GM12892 (cell line): ENCODE measurements around the gene CCDC167.
A peak's percentile ranks its signal among the peaks of the same experiment; 100 is the strongest.

Experiments
- DNase-seq: peaks from one replicate; pipeline ENCODE4 v3.0.0; 2011; ENCODE audit not compliant: insufficient read length
- FAIRE-seq: peaks from 2 replicates; lab custom pipeline; 2011; peaks lifted over from hg19 to GRCh38; lab: Jason Lieb, UNC
- POLR2A ChIP-seq: IDR thresholded peaks from 2 replicates; pipeline ENCODE4 v1.6.1; 2011; ENCODE audit warnings: low read depth, low read length, control low read depth
- POLR2AphosphoS5 ChIP-seq: IDR thresholded peaks from 2 replicates; pipeline ENCODE4 v1.6.1; 2011; ENCODE audit warnings: low read depth, low read length, control low read depth
- TAF1 ChIP-seq: IDR thresholded peaks from 2 replicates; pipeline ENCODE4 v1.6.1; 2011; ENCODE audit warnings: low read depth, mild to moderate bottlenecking, control low read depth, low read length, borderline replicate concordance

The CCDC167 gene

DNA sequence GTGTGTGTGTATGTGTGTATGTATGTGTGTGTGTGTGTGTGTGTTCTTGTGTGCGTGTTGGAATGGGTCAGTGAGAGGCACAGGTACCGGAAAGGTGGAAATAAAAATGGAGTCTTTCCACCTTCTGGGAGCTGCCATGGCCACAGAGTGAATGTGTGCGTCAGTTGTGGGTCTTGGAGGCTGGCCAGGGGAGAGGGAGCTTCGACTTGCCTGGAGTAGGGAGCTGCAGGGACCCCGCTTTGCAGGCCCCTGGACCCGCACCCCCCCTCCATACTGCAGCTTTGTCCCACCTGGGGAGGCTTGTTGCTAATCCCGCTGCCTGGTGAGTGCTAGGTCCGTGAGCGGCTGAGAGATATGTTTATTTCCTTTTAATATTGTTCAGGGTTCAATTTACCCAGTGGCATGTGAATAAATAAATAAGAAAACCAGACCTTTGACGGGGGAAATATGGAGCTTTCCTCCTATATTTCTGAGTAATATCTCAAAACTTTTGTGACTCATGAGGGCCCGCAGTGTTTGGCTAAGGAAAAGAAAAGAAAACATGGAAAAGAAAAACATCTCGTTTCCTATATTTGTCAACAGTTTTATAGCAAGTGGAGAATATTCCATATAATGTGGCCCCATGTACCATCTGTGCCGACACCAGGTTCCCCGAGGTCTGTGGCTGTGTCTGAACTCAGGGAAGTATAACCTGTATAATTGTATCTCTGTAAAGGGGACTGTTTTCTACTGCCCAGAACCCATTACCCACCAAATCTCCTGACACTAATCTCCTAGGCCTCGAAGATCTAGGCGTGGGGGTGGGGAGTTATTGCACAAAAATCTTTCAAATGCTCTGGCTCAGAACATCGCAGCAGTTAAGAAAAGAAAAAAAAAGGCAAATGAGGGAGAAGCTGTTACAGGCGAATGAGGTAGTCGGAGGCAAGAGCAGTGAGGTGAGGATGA, 24.6 kb upstream of the CCDC167 start:
- DNase-seq (no peak), FAIRE-seq (no peak)
- no peak for TF ChIP-seq TAF1
- TF ChIP-seq POLR2AphosphoS5, result no peak
- no peak for TF ChIP-seq POLR2A

DNA sequence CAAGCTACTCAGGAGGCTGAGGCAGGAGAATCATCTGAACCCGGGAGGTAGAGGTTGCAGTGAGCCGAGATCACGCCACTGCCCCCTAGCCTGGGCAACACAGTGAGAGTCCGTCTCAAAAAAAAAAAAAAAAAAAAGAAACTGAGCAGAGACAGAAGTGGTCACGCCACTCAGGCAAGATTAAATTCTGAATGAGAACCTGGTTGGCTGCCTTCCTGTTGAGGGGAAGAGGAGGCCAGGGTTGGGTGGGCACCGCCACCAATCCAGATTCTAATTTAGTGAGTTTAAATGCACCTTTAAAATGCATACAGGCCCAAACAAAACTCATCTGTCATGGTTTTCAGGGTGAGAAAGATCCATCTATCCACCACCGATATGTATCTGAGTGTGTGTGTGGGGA, 23.7 kb upstream of the CCDC167 start:
- no peak for TF ChIP-seq POLR2A
- TF ChIP-seq POLR2AphosphoS5, result no peak
- no peak for TF ChIP-seq TAF1
- FAIRE-seq, result no peak
- no peak for DNase-seq

DNA sequence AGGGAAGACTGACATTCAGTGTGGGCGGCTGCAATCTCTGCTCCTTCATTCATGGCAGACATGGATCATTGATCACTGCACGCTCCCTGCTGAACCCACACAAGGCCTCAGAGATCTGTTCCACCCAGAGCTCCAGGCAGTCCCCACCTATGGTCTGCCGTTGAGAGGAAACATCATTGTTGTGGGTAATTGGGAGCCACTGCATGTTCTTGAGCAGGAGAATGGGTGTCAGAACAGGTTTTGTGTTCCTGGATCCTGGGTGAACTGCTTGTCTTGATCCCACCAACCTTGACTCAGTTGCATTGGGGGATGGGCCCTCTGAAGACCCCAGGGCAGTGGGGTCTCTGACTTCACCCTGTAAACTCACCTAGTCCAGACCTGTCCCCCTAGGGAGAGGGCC, 23.1 kb upstream of the CCDC167 start:
- DNase-seq, result no peak
- TF ChIP-seq POLR2AphosphoS5 (no peak), POLR2A (no peak)
- no peak for FAIRE-seq

DNA sequence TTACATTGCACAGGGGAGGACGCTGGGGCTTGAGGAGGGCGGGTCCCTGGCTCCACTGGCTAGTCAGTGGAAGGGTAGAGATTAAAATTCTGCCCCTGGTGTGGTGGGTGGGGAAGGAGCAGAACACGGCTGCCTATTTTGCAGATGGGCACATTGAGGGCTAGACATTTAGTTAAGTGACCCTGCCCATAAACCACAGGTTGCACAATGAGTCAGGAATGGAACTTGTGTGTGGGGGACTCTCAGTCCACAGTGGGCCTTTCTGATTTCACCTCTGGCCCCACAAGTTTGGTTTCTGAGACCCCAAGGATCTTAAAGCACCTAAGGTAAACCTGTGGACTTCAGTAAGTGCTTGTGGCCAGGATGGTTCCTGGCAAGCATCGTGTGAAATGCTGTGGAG, 22.0 kb upstream of the CCDC167 start:
- TF ChIP-seq POLR2A (no peak), POLR2AphosphoS5 (no peak)
- FAIRE-seq (no peak), DNase-seq (no peak)

DNA sequence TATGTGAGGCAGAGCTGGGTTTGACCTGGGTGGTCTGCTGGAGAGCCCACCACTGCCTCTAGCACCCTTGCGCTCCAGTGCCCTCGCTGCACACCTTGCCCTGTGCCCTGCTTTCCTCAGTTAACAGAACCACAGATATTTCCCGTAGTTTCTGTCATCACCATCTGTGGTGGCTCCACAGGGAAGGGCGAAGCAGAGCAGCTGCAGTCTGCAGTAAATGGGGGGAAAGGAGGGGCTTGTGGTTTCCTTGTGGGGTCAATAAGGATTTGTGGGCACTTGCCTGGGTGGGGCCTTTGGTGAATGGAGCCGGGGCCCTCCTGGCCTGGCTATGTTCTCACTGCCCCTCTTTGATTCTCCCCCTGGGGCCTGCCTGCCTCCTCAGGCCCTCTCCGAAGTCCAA, 21.2 kb upstream of the CCDC167 start:
- FAIRE-seq, result no peak
- no peak for TF ChIP-seq TAF1
- no peak for TF ChIP-seq POLR2AphosphoS5
- TF ChIP-seq POLR2A, result no peak

DNA sequence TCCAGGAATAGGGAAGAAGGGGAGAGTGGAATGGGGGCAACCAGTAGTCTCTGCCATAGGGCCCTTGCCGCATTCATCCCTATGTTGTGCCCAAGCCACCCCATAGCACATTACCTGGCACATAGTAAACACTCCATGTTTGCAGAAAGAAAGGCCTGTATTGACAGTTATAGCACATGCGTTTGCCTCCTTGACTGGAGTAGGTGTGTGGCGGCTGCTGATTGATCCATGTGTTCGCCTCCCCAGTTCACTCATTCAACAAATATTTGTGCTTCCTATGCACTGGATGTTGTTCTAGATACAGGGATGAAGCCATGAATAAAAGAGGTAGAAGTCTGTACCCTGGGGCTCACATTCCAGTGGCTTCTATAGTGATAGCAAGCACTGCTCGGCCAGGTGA, 19.8 kb upstream of the CCDC167 start:
- FAIRE-seq (no peak), DNase-seq (no peak)
- no peak for TF ChIP-seq TAF1
- no peak for TF ChIP-seq POLR2AphosphoS5
- TF ChIP-seq POLR2A, result no peak

More for the DNA sequence above, 21.2 kb upstream of the CCDC167 start:
- DNase-seq, result no peak

DNA sequence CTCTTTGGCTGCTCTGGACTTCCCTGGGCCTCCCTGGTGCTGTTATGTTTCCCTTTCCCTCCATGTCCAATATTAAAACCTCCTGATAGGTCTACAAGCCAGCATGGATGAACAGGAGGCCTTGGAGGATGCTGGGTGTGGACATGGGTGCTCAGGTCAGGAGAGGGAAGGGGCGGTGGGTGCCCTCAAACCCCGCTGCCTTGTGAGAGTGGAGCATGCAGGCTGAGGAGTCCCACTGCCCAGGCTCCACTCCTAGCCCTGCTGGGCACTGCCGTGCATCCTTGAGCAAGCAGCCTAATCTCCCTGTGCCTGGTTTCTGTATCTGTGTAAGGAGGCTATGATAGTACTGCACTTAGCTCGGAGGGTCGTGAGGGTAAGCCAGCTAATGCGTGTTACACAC, 18.4 kb upstream of the CCDC167 start:
- no peak for DNase-seq
- TF ChIP-seq POLR2A (no peak), POLR2AphosphoS5 (no peak), TAF1 (no peak)
- no peak for FAIRE-seq

DNA sequence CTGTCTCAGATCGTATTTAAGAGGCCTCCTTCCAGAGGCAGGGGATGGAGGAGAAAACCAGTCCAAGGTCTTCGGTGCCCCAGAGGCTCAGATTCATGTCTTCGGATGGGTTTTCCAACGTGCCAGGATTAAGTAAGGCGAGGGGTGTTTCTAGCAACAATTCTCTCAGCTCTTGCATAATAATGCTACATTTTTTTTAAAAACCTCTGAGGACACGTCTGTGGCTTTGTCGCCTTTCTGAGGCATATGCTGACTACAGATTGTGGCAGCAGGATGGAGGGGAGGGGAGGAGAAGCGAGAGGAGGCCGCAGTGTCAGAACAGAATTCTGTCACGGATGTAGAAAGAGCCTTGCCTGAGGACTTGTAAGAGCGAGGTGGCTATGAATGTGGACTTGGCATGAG, 17.7 kb upstream of the CCDC167 start:
- DNase-seq (no peak), FAIRE-seq (peak; percentile 17)
- TF ChIP-seq POLR2A (no peak), POLR2AphosphoS5 (no peak), TAF1 (no peak)

DNA sequence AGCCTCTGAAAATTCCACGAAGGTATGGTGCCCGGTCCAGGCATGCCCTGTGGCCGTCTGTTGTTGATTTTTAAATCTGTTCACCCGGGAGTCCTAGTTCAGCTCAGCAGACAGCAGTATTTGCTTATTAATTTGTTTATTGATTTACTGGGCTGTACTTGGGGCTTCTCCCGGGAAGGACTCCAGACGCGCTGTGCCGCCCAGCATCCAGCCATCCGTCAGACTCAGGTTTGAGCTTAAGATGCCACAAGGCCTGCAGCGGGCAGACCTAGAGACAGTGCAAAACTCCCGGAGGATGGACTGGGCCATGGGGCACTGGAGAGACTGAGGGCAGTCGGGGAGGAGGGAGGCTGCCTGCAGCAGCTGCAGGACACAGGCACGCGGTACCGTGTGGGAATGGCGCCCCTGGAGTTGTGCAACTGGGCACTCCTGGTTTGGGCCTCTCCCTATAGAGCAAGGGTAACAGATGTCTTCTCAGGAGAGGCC, 17.3 kb upstream of the CCDC167 start:
- DNase-seq (no peak), FAIRE-seq (no peak)
- TF ChIP-seq TAF1 (no peak), POLR2AphosphoS5 (no peak), POLR2A (no peak)

DNA sequence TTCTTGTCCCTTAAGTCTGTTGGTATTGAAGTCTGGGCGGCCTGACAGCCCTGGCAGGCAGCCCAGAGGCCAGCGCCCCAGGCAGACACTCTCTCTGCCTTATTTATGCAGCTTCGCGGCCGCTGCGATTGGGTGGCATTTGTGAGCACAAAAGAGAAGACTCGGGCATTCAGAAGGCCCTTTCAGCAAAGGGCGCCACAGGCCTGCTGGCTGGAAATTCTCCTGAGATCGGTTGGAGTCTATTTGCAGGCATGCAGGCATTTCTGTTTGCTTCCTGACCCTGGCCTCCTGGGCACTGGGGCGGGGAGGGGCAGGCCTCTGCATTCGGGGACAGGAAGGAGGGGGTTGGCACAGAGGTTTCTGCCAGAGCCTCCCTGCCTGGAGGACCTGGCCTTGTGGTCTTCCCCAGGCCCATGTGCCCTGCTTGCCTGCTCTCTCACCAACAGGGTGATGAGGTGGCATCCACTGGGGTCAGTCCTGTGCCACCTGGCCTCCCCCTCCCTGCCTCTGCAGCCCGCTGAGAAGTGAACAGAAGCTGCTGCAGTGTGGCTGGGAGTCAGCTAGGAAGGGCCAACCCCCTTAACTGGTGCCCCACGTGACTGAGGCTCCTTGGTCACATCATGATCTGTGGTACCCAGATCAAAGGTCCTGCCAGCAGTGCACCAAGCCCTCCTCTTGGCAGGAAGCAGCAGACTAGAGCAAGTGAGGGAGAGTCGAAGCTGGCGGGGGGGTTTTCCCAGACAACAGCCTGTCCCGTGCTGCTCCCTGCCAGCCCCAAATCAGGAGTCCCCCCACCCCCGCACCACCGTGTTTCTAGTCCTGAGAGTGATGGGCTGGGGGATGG, 16.6 kb upstream of the CCDC167 start:
- FAIRE-seq (peak; percentile 93), DNase-seq (peak; percentile 68)
- TF ChIP-seq TAF1 (no peak), POLR2A (no peak), POLR2AphosphoS5 (no peak)

DNA sequence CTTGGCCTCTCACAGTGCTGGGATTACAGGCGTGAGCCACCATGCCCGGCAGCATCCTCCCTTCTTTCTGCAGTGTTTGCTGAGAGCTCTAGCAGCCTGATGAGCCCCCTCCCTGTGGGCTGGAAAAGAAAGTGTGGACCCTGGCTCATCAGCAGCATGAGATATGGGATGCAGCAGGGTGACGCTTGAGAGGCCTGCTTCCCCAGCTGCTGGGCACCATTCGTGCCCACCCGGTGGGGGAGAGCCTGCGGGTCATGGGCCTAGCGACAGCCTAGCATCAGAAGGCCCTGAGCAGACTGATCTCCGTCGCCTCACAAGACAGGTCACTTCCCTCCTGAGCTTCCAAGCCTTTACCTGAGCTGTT, 16.0 kb upstream of the CCDC167 start:
- TF ChIP-seq POLR2A, result no peak
- DNase-seq (no peak), FAIRE-seq (peak; percentile 30)

DNA sequence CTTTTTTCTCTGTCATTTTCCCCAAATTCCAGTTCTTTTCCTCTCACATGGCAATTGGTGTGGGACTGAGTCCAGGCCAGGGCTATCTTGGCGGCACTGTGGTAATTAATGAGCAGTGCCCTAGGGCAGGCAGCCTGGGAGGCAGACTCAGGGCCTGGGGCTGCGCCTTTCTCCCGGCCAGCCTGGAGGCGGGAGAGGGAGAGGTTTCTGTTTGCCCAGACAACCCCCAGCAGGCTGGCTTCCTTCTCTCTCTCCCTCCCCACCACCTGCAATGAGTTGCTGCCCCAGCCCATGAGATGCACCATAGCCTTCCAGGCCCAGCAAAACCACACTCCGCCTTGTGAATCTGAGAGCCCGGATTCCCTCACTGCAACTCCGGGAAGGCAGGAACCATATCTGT, 15.1 kb upstream of the CCDC167 start:
- DNase-seq (no peak), FAIRE-seq (peak; percentile 14)
- TF ChIP-seq POLR2A (no peak), POLR2AphosphoS5 (no peak), TAF1 (no peak)
